VCaP (cell line): Measurements from ENCODE around the gene PPP4R4.

Experiments
- H3K27ac ChIP-seq: fragments of 450-650 bp; 2 replicates; pipeline ENCODE4 v1.5.1; 2017
- TF ChIP-seq, protein P1 (sequence below): fragments of 450-650 bp; conservative IDR thresholded peaks from 2 replicates; pipeline ENCODE4 v1.5.1; 2017; ENCODE audit warnings: mild to moderate bottlenecking, moderate library complexity

The PPP4R4 gene

DNA sequence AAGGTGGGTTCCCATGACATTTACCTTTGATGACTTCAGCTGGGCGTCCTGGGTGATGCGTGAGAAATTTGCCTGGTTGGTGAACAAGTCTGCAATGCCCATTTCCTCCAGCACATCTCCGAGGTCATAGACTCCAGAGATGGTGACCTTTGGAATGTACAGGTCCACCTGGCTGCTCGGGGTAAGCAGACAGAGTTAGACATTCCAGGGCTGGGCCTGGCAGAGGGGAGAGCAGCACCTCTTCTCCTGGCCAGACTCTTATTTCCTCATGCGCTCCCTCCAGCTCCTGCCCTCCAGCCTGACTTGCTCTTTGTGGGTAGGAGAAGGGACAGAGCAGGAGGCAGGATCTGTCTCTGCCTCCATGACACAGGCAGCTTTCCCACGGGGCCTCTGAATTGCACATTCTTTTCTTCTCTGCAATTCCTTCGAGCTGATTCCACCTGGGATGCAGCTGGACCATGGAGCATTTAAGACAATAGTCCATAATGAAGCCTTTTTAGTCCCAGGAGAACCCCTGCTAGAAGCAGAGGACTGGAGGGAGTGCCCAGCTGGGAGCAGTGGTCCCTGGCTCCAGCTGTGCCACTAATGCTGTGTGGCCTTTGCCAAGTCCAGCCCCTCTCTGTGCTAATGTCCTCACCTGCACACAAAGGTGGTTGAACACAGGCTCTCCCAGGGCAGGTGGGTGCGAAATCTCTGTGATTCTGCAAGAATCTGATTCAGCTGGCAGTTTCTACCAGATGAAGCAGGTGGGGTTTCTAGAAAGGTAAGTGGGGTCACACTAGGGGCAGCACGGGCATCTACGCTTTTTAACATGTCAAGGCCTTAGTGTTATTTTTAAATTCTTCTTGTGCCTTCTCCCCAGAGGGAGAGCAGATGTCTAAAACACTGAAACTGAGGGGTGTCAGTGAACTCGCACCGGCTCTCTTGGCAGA is 132.2 kb downstream of the PPP4R4 start:
- TF ChIP-seq, protein P1, sequence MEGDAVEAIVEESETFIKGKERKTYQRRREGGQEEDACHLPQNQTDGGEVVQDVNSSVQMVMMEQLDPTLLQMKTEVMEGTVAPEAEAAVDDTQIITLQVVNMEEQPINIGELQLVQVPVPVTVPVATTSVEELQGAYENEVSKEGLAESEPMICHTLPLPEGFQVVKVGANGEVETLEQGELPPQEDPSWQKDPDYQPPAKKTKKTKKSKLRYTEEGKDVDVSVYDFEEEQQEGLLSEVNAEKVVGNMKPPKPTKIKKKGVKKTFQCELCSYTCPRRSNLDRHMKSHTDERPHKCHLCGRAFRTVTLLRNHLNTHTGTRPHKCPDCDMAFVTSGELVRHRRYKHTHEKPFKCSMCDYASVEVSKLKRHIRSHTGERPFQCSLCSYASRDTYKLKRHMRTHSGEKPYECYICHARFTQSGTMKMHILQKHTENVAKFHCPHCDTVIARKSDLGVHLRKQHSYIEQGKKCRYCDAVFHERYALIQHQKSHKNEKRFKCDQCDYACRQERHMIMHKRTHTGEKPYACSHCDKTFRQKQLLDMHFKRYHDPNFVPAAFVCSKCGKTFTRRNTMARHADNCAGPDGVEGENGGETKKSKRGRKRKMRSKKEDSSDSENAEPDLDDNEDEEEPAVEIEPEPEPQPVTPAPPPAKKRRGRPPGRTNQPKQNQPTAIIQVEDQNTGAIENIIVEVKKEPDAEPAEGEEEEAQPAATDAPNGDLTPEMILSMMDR: no peak
- H3K27ac ChIP-seq: no peak overlapping the region

DNA sequence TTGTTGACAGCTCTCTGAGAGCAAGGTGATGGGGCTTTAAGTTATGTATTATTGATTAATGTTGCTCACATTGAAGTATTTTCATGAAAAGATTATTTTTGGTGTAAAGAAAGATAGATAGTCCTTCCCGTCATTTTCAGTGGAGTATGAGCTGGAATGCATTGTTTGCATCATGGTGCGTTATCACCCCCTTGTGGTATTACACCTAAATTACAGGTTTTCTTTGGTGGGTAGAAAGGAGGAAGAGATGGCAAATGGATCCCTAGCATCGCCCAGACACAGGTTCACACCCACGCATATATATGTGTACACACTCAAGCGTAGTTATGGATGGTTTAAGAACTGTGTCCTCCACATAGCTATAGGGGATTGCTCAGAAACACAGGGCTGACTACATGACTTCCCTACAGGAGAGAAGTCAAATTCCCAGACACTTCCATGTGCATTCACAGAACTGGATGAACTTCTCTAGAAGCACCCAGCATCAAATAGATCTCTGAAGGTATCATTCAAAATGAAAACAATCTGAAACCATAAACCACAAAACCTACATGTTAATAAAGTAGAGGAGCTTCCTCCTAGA is 133.4 kb downstream of the PPP4R4 start:
- TF ChIP-seq, protein P1: peak; percentile 50
- no peak overlapping the region for H3K27ac ChIP-seq

DNA sequence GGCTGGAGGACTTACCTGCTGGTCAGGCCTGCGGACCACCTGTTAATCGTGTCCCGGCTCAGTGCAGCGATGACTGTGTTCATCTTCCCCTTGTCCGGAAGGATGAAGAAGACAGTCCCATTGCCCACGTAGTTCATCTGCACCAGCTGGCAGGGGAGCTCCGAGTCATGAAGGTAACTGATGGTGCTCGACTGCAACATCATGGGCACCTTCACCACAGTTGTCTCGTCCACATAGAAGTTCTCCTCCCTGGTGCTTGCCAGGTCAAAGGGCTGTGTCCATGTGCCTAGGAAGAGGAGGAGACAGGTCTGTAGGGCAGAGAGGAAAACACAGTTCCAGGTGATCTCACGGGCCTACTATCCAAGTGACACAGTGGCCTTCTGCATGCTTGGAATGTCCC is 135.6 kb downstream of the PPP4R4 start:
- TF ChIP-seq, protein P1: no peak
- no peak overlapping the region for H3K27ac ChIP-seq

DNA sequence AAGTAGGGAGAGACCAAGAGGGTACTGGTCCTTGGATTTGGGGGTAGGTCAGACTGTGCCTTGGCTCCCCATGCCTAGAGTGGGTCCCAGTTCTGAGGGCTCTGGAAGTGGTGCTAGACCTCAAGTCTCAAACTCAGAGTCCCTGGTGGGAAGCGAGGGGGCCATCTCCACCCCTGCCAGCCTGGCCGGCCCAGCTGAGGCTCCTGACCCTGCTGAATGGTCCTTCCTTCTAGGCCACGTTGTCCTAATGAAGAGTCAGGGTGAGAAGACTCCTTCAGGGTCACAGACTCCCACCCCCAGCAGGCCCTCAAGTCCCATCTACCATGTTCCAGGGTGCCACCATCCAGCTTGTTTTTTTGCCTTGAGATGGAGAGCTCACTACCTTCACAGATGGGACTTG is 136.1 kb downstream of the PPP4R4 start:
- no peak overlapping the region for H3K27ac ChIP-seq
- TF ChIP-seq, protein P1: no peak

DNA sequence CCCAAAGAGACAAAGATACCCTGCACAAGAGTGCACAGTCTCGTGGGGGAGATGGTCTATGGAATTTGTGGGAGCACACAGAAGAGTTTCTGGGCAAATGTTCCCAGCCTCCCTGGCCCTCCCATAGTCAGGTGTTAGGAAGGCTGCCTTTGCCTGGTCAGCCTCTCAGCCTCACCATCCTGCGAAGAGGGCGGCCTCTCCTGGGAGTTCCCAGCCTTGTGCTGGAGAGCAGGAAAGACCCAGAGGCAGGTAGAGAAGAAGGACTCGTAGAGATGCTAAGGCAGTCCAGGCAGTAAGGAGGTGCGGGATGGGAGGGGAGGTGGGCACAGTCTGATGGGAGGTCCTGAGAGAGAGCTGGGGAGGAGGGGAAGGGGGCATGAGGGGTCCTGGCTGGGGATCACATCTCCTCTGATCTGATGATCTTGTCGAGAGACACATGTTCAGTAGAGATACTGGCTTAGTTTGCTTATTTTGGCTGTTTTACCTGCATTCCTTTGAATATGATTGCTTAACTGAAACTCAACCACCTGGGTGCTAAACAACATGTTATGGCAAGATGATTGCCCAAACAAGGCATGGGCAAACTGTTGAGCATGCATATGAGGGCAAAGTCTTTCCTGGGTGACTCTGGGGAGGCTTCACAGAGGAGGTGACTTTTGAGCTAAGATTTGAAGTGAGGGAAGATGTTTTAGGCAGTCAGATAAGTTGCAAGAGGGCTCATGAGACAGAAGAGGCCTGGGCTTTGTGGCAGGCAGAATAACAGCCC is 138.5 kb downstream of the PPP4R4 start:
- H3K27ac ChIP-seq: no peak overlapping the region
- TF ChIP-seq, protein P1: no peak

DNA sequence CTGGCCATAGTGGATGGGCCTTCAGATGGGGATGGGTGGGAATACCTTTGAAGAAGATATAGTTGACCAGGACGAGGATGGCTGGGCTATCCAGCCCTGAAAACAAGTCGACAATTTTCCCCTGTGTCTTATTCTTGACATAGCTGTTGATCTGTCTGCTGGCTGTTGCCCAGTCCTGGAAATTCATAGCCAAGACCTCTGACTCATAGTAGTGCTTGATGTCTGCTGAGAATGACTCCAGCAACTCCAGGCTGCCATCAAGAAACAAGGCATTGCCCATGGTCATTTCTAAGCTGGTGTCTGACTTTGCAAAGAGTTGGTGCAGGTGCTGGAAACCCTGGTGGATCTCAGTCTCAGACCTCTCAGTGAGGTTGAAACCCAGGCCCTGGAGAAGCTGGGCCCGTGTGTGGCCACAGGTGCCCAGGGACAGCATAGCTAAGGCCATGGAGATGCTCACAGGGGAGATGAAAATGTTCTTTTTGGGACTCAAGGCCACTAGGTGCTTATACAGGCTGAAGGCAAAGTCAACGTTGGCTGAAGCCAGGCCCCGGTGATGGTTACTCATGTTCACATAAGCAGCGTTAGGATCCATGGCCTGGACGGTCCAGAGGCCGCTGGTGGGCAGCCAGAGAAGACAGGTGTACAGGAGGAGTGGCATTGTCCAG is 140.0 kb downstream of the PPP4R4 start:
- H3K27ac ChIP-seq: no peak overlapping the region
- TF ChIP-seq, protein P1: no peak
